Ishikawa (cell line): ENCODE data around the gene GTF2H4.

ENCODE experiments used
- CEBPB ChIP-seq: IDR thresholded peaks from 2 replicates; pipeline ENCODE4 v1.6.1; 2012
- CREB1 ChIP-seq: IDR thresholded peaks from 2 replicates; pipeline ENCODE4 v1.6.1; 2012; ENCODE audit warnings: low read depth
- EGR1 ChIP-seq: IDR thresholded peaks from 2 replicates; pipeline ENCODE4 v1.6.1; 2012
- EP300 ChIP-seq: IDR thresholded peaks from 2 replicates; pipeline ENCODE4 v1.6.1; 2012; ENCODE audit warnings: borderline replicate concordance
- FOXM1 ChIP-seq: IDR thresholded peaks from 2 replicates; pipeline ENCODE4 v1.6.1; 2012; ENCODE audit warnings: low read depth, borderline replicate concordance
- MAX ChIP-seq: IDR thresholded peaks from 2 replicates; pipeline ENCODE4 v1.6.1; 2012
- NFIC ChIP-seq: IDR thresholded peaks from 2 replicates; pipeline ENCODE4 v1.6.1; 2012
- RAD21 ChIP-seq: IDR thresholded peaks from 2 replicates; pipeline ENCODE4 v1.6.1; 2012; ENCODE audit warnings: low read depth
- REST ChIP-seq: IDR thresholded peaks from 2 replicates; pipeline ENCODE4 v1.6.1; 2012; ENCODE audit warnings: low read depth, mild to moderate bottlenecking
- TAF1 ChIP-seq: IDR thresholded peaks from 2 replicates; pipeline ENCODE4 v1.6.1; 2012; ENCODE audit warnings: low read depth, mild to moderate bottlenecking
- TCF12 ChIP-seq: IDR thresholded peaks from 2 replicates; pipeline ENCODE4 v1.6.1; 2012; ENCODE audit warnings: low read depth
- TEAD4 ChIP-seq: IDR thresholded peaks from 2 replicates; pipeline ENCODE4 v1.6.1; 2012
- USF1 ChIP-seq: IDR thresholded peaks from 2 replicates; pipeline ENCODE4 v1.6.1; 2012
- YY1 ChIP-seq: IDR thresholded peaks from 2 replicates; pipeline ENCODE4 v1.6.1; 2012; ENCODE audit warnings: low read depth
- ZBTB7A ChIP-seq: IDR thresholded peaks from 2 replicates; pipeline ENCODE4 v1.6.1; 2012; ENCODE audit warnings: low read depth

The GTF2H4 gene

GRCh38 chr6:30887901-30888815 lies 19.8 kb upstream of the GTF2H4 start:
- TF ChIP-seq MAX: no peak

GRCh38 chr6:30888816-30889495 lies 19.1 kb upstream of the GTF2H4 start:
- no peak for TF ChIP-seq TEAD4
- no peak for TF ChIP-seq EGR1
- no peak for TF ChIP-seq REST
- no peak for TF ChIP-seq ZBTB7A
- no peak for TF ChIP-seq TAF1
- no peak for TF ChIP-seq FOXM1
- no peak for TF ChIP-seq NFIC

GRCh38 chr6:30889496-30889885 lies 18.5 kb upstream of the GTF2H4 start:
- TF ChIP-seq TAF1 (no peak), EP300 (no peak), NFIC (no peak), CEBPB (no peak), FOXM1 (no peak), RAD21 (no peak), CREB1 (no peak), YY1 (no peak), TCF12 (no peak), MAX (no peak), ZBTB7A (no peak), REST (no peak), USF1 (no peak), EGR1 (no peak), TEAD4 (no peak)

GRCh38 chr6:30889921-30890645 lies 17.9 kb upstream of the GTF2H4 start:
- TF ChIP-seq EGR1 (no peak), REST (no peak), TEAD4 (no peak), RAD21 (no peak), CREB1 (no peak), FOXM1 (no peak), MAX (no peak)
